NCI-H2227 (cell line): ENCODE results near the gene BIVM.
"Not testable (repeated sequence)": the region's sequence is repeated elsewhere in the genome, so short reads cannot be mapped to it uniquely, and the experiment has no call there.

ENCODE experiments used
- DNase-seq: peaks from one replicate; lab custom pipeline; 2025; ENCODE audit not compliant: unreplicated experiment; lab: John Stamatoyannopoulos, UW

Gene BIVM, protein sequence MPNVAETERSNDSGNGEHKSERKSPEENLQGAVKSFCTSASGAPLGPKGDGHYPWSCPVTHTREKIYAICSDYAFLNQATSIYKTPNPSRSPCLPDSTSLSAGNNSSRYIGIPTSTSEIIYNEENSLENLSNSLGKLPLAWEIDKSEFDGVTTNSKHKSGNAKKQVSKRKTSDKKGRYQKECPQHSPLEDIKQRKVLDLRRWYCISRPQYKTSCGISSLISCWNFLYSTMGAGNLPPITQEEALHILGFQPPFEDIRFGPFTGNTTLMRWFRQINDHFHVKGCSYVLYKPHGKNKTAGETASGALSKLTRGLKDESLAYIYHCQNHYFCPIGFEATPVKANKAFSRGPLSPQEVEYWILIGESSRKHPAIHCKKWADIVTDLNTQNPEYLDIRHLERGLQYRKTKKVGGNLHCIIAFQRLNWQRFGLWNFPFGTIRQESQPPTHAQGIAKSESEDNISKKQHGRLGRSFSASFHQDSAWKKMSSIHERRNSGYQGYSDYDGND

DNA sequence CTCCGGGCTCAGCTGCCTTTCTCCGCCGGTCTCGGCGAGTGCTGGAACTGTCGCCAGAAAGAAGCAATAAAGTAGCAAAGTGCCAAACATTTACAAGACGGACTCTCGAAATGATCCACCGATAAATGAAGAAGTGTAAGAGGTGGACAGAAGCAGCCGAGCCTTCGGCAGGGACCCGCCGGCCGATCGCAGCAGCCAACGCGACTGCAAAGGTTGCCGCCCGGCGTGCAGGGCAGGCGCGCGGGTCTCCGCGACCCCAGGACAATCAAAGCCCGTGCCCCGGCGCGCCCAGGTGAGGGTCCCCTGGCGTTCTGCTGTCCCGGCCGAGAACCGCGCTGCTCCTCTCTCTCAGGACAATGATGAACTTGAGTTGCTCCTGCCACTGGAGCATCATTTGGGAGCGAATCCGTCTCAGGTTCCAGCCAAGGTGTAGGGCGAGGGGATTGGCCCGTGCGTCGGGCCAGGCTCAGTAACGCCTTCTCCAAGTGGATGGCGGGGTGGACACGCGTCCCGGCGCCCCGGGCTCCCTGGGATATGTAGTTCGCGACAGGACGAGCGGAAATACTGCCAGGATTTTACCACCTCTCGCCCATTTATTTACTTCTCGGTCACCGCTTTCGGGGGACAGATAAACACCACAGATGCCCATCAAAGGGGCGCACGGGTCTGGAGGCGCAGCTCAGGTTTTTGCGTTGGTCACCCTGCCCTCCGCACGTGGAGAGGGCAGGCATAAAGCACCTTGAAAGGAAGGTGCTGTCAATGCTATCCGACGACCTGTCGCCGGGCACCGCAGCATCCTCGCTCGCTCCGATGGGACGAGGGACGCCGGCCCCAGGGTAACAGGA lies at the start of gene BIVM, which contains the start of gene POGLUT2:
Gene BIVM, plus strand, starts transcription at position 539 of the 845 bp plus-strand sequence. CDS start 8,149 bp downstream, outside the sequence.
Gene POGLUT2, minus strand, starts transcription at position 396 of the 845 bp plus-strand sequence. Its CDS starts 306 bp downstream, at position 90.
- peak; percentile 87 for DNase-seq

DNA sequence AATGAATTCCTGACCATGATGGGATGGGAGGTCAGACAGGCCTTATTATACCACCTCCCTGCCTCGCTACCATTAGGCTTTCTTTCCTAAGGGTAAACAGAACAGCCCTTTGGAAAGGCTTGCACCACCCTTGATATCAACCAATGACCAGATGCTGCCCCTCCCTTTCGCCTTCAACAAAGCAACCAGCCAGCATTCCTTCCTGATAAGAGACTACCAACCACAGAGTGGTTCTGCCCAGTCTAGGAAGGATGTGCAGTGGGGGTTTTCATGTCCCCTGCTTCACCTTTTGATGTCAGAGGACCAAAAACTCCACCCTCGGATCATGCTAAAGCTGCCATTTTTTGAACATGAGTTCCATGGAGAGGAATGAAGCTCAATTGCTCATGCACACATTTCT lies 47.0 kb upstream of the BIVM start:
- no peak for DNase-seq

DNA sequence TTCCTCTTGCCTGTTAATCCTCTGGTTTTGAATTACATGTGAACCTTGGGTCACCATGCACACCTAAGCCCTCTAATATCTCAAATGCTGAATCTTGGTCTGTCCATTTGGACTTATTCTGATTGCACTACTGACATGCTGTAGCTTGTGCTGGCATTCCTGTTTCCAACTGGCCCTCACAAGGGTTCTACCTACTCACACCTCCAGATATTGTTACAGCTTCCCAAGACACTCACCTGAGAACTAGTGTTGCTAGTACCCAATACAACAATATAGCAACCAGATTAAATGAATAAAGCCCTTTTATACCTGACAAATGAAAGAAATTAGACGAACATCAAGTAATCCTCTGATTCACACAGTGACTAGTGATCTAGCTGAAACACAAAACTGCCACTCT lies 41.9 kb upstream of the BIVM start:
- no peak for DNase-seq

GRCh38 chr13:102758842-102759241 lies 40.1 kb upstream of the BIVM start:
- no peak for DNase-seq

DNA sequence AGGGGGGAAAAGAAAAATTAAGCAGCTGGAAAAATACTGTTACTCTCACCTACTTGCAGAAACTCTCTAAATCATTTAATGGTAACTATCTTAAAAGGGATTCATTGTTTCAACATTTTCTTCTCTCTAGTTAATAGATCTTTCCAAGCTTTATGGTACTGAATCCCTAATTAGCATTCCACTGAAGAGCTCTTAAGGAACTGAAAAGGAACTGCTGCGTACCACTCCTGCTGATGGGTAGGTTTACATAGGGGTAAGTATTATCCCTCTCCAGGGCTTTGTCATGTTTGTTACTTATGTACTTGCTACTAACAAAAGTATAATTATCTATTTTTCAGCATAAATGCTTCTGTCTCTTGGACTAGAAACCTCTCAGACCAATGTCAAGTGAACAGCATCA lies 37.8 kb upstream of the BIVM start:
- DNase-seq, result no peak

GRCh38 chr13:102763741-102764140 lies 35.2 kb upstream of the BIVM start:
- DNase-seq, result no peak

GRCh38 chr13:102768909-102769308 lies 30.0 kb upstream of the BIVM start:
- no peak for DNase-seq

- DNase-seq, result peak; percentile 7
Measured at GRCh38 chr13:102769679-102770078, 29.2 kb upstream of the BIVM start.

- DNase-seq, result no peak
Measured at GRCh38 chr13:102770435-102770834, 28.5 kb upstream of the BIVM start.

- DNase-seq, result no peak
Measured at GRCh38 chr13:102771298-102772041, 27.4 kb upstream of the BIVM start.

GRCh38 chr13:102772042-102772425 lies 26.9 kb upstream of the BIVM start:
- no peak for DNase-seq

GRCh38 chr13:102773441-102774213 lies 25.3 kb upstream of the BIVM start, which contains the start of gene TEX30:
Gene TEX30 (minus strand): TSS chr13:102773786. CDS start chr13:102770026, 3,760 bp downstream.
- peak; percentile 92 for DNase-seq

- no peak for DNase-seq
Measured at GRCh38 chr13:102774214-102774568, 24.7 kb upstream of the BIVM start.

- no peak for DNase-seq
Measured at GRCh38 chr13:102774591-102775520, 24.1 kb upstream of the BIVM start.

DNA sequence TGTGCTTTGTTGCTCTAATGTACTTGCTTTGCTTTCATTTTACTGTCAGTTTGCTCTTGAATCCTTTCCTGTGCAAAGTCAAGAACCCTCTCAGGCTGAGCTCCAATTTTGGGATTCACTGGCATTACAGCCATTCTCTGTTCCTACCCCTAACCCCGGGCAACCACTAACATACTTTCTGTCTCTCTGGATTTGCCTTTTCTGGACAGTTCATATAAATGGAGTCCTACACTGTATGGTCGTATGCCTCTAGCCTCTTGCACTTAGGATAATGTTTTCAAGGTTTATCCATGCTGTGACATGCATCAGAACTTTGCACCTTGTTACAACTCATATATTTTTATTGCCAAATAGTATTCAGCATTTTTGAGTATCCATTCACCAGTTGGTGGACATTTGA lies 22.6 kb upstream of the BIVM start:
- no peak for DNase-seq

- DNase-seq, result no peak
Measured at GRCh38 chr13:102777736-102778135, 21.2 kb upstream of the BIVM start.

- DNase-seq, result no peak
Measured at GRCh38 chr13:102779436-102780159, 19.3 kb upstream of the BIVM start.

DNA sequence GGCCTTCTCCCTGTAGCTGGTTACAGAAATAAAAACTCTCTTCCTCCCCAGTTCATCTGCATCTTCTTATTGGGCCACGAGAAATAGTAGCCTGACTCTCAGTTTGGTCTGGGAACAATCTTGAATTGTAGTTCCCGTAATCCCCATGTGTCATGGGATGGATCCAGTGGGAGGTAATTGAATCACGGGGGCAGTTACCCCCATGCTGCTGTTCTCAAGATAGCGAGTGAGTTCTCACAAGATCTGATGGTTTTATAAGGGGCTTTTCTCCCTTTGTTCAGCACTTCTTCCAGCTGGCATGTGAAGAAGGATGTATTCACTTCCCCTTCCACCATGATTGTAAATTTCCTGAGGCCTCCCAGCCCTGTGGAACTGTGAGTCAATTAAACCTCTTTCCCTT lies 18.3 kb upstream of the BIVM start:
- not testable (repeated sequence) for DNase-seq

- DNase-seq, result no peak
Measured at GRCh38 chr13:102781591-102781990, 17.3 kb upstream of the BIVM start.
